ACC112 (cell line): Measurements from ENCODE around the gene GDE1.

ENCODE experiments used
- H2AFZ ChIP-seq: fragments of 200-600 bp; sonication (generic); one replicate; pipeline ENCODE4 v1.6.0; 2017; ENCODE audit warnings: antibody characterized with exemption, low read length; ENCODE audit not compliant: unreplicated experiment
- H3K27ac ChIP-seq: fragments of 200-600 bp; sonication (generic); 2 replicates; pipeline ENCODE4 v1.5.1; 2014; ENCODE audit warnings: low read depth, mild to moderate bottlenecking, antibody characterized with exemption, low read length, moderate library complexity
- H3K27me3 ChIP-seq: fragments of 200-600 bp; sonication (generic); 2 replicates; pipeline ENCODE4 v1.6.1; 2014; ENCODE audit warnings: mild to moderate bottlenecking, antibody characterized with exemption, low read length, moderate library complexity, mixed read lengths; ENCODE audit not compliant: insufficient read depth
- H3K36me3 ChIP-seq: fragments of 200-600 bp; sonication (generic); 2 replicates; pipeline ENCODE4 v1.6.1; 2016; ENCODE audit warnings: mild to moderate bottlenecking, antibody characterized with exemption, low read length, moderate library complexity, mixed read lengths; ENCODE audit not compliant: insufficient read depth
- H3K4me1 ChIP-seq: fragments of 200-600 bp; sonication (generic); one replicate; pipeline ENCODE4 v1.6.1; 2016; ENCODE audit warnings: low read length, mixed read lengths; ENCODE audit not compliant: insufficient read depth, unreplicated experiment, control insufficient read depth
- H3K4me3 ChIP-seq: fragments of 200-600 bp; sonication (generic); 2 replicates; pipeline ENCODE4 v1.5.1; 2014; ENCODE audit warnings: mild to moderate bottlenecking, low read depth, low read length
- H3K79me2 ChIP-seq: fragments of 200-600 bp; sonication (generic); one replicate; pipeline ENCODE4 v1.6.0; 2016; ENCODE audit warnings: low read length; ENCODE audit not compliant: control insufficient read depth, unreplicated experiment, insufficient read depth

Gene GDE1

DNA sequence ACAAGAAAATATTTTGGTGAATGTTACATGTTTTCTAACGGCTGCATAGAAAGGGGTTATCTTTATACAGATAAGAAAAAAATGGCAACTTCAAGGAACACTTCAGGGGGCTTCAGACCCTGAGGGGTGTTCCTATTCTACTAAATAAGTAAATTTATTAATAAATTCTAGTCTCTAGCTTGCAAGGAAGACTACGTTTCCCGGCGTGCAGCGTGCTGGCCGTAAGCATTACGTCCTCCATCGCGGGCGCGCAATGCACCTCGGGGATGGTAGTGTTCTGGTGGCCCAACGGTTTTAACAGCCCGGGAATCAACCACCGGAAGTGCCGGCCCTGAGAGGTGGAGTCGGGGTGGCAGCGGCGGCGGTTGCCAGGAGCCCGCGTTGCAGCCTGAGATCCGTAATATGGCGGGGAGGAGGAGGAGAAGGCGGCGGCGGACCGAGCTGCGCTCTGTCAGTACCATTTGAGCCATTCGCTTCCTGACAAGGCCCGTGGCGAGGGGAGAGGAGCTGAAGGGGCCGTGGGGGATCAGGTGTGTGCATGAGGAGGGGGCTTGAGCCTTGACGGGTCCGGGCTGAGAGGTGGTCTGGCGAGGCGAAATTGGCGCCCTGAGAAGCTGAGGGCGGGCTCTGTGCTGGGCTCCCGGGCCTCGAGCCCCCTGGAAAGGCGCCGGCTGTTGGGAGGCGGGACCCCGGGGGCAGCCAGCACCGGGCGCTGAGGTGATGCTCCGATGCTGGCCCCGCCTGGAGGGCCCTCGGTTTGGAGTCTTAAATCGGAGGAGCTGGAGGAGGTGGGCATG is 1.9 kb upstream of the GDE1 start, which contains the start of gene CCP110:
CCP110 (plus strand) TSS at position 384 of the 797 bp plus-strand sequence. CDS start 3,940 bp downstream, outside the sequence.
- H3K79me2 ChIP-seq = peaks cover 39% of the 10 kb centered on the region
- H2AFZ ChIP-seq = peak within 1 kb of the TSS; percentile 90
- H3K36me3 ChIP-seq = peaks cover 9% of the 10 kb centered on the region
- H3K27me3 ChIP-seq = no peaks in the 10 kb centered on the region
- H3K4me1 ChIP-seq = peaks cover 23% of the 10 kb centered on the region
- H3K4me3 ChIP-seq = peak within 1 kb of the TSS; percentile 98
- peak within 1 kb of the TSS; percentile 34; the same call in 1 of the 2 replicates for H3K27ac ChIP-seq

- H3K4me1 ChIP-seq = peaks cover 23% of the 10 kb centered on the region
- H3K27ac ChIP-seq = no peak overlapping the region
- H3K79me2 ChIP-seq = peaks cover 42% of the 10 kb centered on the region
- H3K36me3 ChIP-seq = peaks cover 3% of the 10 kb centered on the region; the same call in 1 of the 2 replicates
- no peaks in the 10 kb centered on the region for H3K27me3 ChIP-seq
- H2AFZ ChIP-seq = peak overlapping the region; percentile 30
- H3K4me3 ChIP-seq = no peak overlapping the region
Measured at GRCh38 chr16:19523184-19523558, 1.3 kb upstream of the GDE1 start.

GRCh38 chr16:19522760-19523159 is 862 bp upstream of the GDE1 start:
- Histone ChIP-seq H3K36me3 (no peaks in the 10 kb centered on the region), H3K4me3 (no peak overlapping the region), H3K27me3 (no peaks in the 10 kb centered on the region), H3K27ac (no peak overlapping the region), H3K4me1 (peaks cover 25% of the 10 kb centered on the region), H3K79me2 (peaks cover 42% of the 10 kb centered on the region), H2AFZ (peak overlapping the region; percentile 71)

DNA sequence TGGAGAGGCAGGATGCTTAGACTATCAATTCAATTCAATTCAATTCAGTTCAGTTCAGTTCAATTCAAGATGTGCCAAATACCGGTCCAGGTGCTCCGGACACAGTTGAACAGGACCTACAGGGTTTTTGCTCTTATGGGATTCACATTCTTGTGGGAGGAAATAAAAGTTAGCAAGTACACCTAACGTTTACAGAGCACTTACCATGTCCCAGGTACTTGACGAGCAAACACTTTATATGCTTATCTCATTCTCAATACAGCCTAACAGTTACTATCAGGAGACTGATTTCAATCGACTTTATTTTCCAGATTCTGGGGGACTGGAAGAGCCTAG is 467 bp upstream of the GDE1 start:
- H3K4me1 ChIP-seq = peaks cover 29% of the 10 kb centered on the region
- H3K27ac ChIP-seq = no peak overlapping the region
- H3K79me2 ChIP-seq = peaks cover 42% of the 10 kb centered on the region
- no peaks in the 10 kb centered on the region for H3K27me3 ChIP-seq
- no peaks in the 10 kb centered on the region for H3K36me3 ChIP-seq
- H2AFZ ChIP-seq = peak overlapping the region; percentile 71
- peak overlapping the region; percentile 78 for H3K4me3 ChIP-seq

DNA sequence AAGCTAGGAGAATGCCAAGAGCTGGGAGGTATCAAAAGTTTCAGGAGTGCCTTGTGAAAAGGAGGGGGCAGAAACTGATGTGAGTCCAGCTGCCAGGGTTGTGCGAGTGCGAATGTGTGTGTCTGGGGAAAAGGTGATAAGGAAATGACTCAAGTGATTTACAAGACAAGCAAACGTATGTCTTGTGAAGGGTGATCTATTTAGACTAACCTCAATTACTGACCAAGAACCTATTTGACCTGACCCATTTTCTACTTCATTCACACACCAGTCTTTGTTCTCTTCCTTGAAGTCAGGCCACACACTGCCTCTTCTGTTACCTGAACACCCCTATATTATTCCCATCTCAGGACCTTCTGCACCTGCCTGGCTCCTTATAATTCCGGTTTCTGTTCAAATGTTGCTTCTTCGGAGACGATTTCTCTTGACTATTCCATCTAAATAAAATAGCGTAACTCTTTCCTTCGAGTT is 1.0 kb downstream of the GDE1 start:
- Histone ChIP-seq H3K4me1 (peaks cover 33% of the 10 kb centered on the region), H3K79me2 (peaks cover 35% of the 10 kb centered on the region), H3K4me3 (peak overlapping the region; percentile 78), H3K27ac (peak overlapping the region; percentile 11; the same call in 1 of the 2 replicates), H2AFZ (peak overlapping the region; percentile 47), H3K36me3 (peaks cover 7% of the 10 kb centered on the region), H3K27me3 (no peaks in the 10 kb centered on the region)

DNA sequence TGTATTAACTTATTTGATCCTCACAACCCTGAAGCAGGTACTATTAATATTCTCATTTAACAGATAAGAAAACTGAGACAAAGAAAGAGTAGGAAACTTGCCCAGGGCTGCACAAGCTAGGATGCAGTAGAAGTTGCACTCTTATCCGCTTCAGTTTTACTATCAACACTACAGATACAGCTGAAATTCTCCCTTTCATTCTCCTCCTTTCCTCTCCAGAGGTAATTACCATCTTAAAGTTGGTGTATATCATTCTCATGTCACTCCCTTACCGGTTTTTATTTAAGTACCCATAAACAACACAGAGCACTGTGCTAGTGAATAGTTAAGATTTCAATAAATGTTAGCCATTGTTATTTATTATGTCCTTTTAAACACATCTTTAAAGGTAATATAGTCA is 3.5 kb downstream of the GDE1 start:
- H2AFZ ChIP-seq = no peak overlapping the region
- H3K36me3 ChIP-seq = peaks cover 17% of the 10 kb centered on the region
- H3K4me1 ChIP-seq = peaks cover 29% of the 10 kb centered on the region

GRCh38 chr16:19517424-19518089 is 4.3 kb downstream of the GDE1 start:
- Histone ChIP-seq H3K4me3 (no peak overlapping the region), H3K36me3 (peaks cover 19% of the 10 kb centered on the region)

More for the DNA sequence above, 3.5 kb downstream of the GDE1 start:
- Histone ChIP-seq H3K4me3 (no peak overlapping the region), H3K27me3 (no peaks in the 10 kb centered on the region), H3K79me2 (peaks cover 15% of the 10 kb centered on the region), H3K27ac (no peak overlapping the region)

GRCh38 chr16:19515757-19516156 is 6.1 kb downstream of the GDE1 start:
- Histone ChIP-seq H3K79me2 (peaks cover 12% of the 10 kb centered on the region), H3K4me3 (no peak overlapping the region), H2AFZ (no peak overlapping the region), H3K36me3 (peaks cover 19% of the 10 kb centered on the region), H3K27ac (no peak overlapping the region), H3K4me1 (peaks cover 29% of the 10 kb centered on the region), H3K27me3 (no peaks in the 10 kb centered on the region)

More at GRCh38 chr16:19517424-19518089, 4.3 kb downstream of the GDE1 start:
- H3K27ac ChIP-seq = 0 out of 2 replicates have a peak overlapping the region, but pooled peaks have one; percentile 1
- peaks cover 15% of the 10 kb centered on the region for H3K79me2 ChIP-seq
- no peaks in the 10 kb centered on the region for H3K27me3 ChIP-seq
- H2AFZ ChIP-seq = no peak overlapping the region
- H3K4me1 ChIP-seq = peaks cover 29% of the 10 kb centered on the region

DNA sequence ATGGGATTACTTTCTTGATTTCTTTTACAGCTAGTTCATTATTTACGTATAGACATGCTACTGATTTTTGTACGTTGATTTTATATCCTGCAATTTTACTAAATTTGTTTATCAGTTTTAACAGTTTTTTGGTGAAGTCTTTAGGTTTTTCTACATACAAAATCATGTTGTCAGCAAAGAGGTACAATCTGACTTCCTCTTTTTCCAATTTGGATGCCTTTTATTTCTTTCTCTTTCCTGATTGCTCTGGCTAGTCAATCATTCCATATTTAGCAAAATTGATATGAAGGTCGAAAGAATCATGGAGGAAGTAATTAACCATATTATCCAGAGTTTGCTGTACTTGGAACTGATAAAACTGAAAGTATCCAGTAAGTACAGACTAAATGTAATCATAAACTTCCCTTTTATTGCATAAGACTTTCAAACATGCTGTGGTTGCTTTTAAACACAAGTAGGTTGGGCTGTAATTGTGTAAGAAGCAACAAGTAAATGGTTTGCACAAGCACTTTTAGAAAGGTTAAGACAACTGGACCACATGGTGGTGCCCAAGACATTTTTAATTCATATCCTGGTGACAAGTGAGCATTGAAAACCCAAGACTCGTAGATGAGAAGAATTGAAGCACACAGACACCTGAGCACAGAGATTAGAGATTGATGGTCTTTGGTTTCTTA is 8.4 kb downstream of the GDE1 start:
- H3K4me1 ChIP-seq = peaks cover 20% of the 10 kb centered on the region
- H3K36me3 ChIP-seq = peaks cover 25% of the 10 kb centered on the region
- peaks cover 2% of the 10 kb centered on the region for H3K79me2 ChIP-seq
- no peak overlapping the region for H3K4me3 ChIP-seq
- H3K27ac ChIP-seq = no peak overlapping the region
- no peaks in the 10 kb centered on the region for H3K27me3 ChIP-seq
- H2AFZ ChIP-seq = no peak overlapping the region

- Histone ChIP-seq H3K4me1 (peaks cover 13% of the 10 kb centered on the region), H3K27me3 (no peaks in the 10 kb centered on the region), H3K4me3 (no peak overlapping the region), H3K36me3 (peaks cover 25% of the 10 kb centered on the region), H3K27ac (no peak overlapping the region), H3K79me2 (no peaks in the 10 kb centered on the region), H2AFZ (no peak overlapping the region)
Measured at GRCh38 chr16:19512297-19512696, 9.6 kb downstream of the GDE1 start.
